Left cardiac atrium (tissue), 2 donors: ENCODE results near the gene USP17L19. TPM values are rescaled to one million over a fixed set of nuclear protein-coding genes. Genes with fewer than 3 reads are reported as not detected.

Experiments
- total RNA-seq, 2 donors: library from RNA; stranded (reverse); fragmentation: NEBNext Ultra II Directional; extraction: Animal tissue kit (Norgen Biotek cat#: 25700); gene quantifications; one replicate each; pipeline ENCODE4 v1.2.1, GENCODE V29; 2021
- donor health status: DM: no; HTN: yes; CAD: no; lungs with severe emphysema.
- donor health status: DM: yes; HTN: yes; CAD: no.

Gene USP17L19
- total RNA-seq, 2 donors from 2014 or later, result not detected

Other genes starting within 250 kb of the USP17L19 start
- not detected for gene FAM90A26, start 83.0 kb upstream of the USP17L19 start, total RNA-seq
- gene USP17L10, start 42.7 kb upstream of the USP17L19 start, total RNA-seq, result not detected
- not detected for gene USP17L11, start 38.0 kb upstream of the USP17L19 start, total RNA-seq
- not detected for gene USP17L12, start 33.2 kb upstream of the USP17L19 start, total RNA-seq
- gene USP17L13, start 28.5 kb upstream of the USP17L19 start, total RNA-seq, result not detected
- gene USP17L15, start 19.0 kb upstream of the USP17L19 start, total RNA-seq, result not detected
- not detected for gene USP17L17, start 9.5 kb upstream of the USP17L19 start, total RNA-seq
- not detected for gene USP17L18, start 4.7 kb upstream of the USP17L19 start, total RNA-seq
- not detected for gene USP17L20, start 4.7 kb downstream of the USP17L19 start, total RNA-seq
- not detected for gene USP17L21, start 9.5 kb downstream of the USP17L19 start, total RNA-seq
- not detected for gene USP17L22, start 14.2 kb downstream of the USP17L19 start, total RNA-seq
- gene USP17L24, start 71.8 kb downstream of the USP17L19 start, total RNA-seq, result not detected
- gene USP17L25, start 76.5 kb downstream of the USP17L19 start, total RNA-seq, result not detected
- gene USP17L26, start 81.3 kb downstream of the USP17L19 start, total RNA-seq, result not detected
- gene USP17L5, start 86.0 kb downstream of the USP17L19 start, total RNA-seq, result not detected
- gene USP17L27, start 90.8 kb downstream of the USP17L19 start, total RNA-seq, result not detected
- gene USP17L28, start 95.5 kb downstream of the USP17L19 start, total RNA-seq, result not detected
- gene USP17L29, start 100.3 kb downstream of the USP17L19 start, total RNA-seq, result not detected
- not detected for gene USP17L30, start 109.8 kb downstream of the USP17L19 start, total RNA-seq
- not detected for gene DEFB131A, start 191.0 kb downstream of the USP17L19 start, total RNA-seq